ENCODE data around the gene SNRNP200. TPM values are rescaled to one million over a fixed set of nuclear protein-coding genes. Genes with fewer than 3 reads are reported as not detected.
A peak's percentile ranks its signal among the peaks of the same experiment; 100 is the strongest.

The SNRNP200 gene
- total RNA-seq, 4 donors from 2014 or later = 81.4 to 106 (median 86.8) TPM

DNA sequence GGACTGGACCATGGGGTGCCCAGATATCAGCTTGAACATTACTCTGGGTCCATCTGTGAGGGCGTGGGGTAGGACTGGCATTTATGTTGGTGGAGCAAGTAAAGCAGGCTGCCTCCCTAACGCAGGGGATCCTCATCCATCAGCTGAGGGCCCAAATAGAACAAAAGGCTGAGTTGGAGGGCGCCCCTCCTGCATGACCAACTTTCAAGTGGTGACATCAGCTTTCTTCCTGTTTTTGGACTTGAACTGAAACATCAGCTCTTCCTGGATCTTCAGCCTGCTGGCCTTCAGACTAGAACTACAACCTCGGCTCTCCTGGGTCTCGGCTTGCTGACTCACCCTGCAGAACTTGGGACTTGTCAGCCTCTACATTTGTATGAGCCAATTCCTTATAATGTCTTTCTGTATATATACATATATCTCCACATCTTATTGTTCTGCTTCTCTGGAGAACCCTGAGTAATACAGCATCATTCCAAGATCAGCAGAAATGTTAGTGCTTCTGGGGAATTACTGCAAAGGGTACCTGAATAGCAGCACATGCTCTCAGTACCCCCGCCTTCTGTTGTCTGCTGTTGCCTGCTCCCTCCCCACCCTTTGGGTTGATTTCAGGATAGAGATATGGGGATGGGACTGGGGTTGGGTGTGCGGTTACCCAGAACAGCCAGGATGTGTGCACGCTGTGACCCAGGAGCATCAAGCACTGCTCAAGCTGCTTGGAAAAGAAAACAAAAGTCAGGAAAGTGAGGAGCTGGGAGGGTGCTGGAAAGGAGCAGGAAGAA lies 59.5 kb downstream of the SNRNP200 start:
- Histone ChIP-seq H3K9me3 (no peaks in the 10 kb centered on the region), H3K36me3 (no peaks in the 10 kb centered on the region), H3K4me1 (peaks cover 0 to 3% (median 0%) of the 10 kb centered on the region in 4 donors), H3K27ac (peak overlapping the region in 1 of 4 donors; percentile 2), H3K4me3 (no peak overlapping the region), H3K27me3 (no peaks in the 10 kb centered on the region)
- intact Hi-C loops (cut with DNase I; ENCODE audit: low total_unique reads) (no loop called here), in situ Hi-C loops (cut with MboI; ENCODE audit: low pct_ligation_motif_present in 1 of 4, low pct_unique_long_range_greater_than_20kb in 1 of 4, low sequenced_read_pairs in 3 of 4) (no loop called here)
- WGBS, 2 donors (ENCODE audit: low coverage in 1 of 2) = 86 to 88% methylated on average over 4 to 8 of the region's 8 CpGs
- DNase-seq = no peak
- no peak for TF ChIP-seq POLR2AphosphoS5 (IDR thresholded peaks at IDR 0.05)

DNA sequence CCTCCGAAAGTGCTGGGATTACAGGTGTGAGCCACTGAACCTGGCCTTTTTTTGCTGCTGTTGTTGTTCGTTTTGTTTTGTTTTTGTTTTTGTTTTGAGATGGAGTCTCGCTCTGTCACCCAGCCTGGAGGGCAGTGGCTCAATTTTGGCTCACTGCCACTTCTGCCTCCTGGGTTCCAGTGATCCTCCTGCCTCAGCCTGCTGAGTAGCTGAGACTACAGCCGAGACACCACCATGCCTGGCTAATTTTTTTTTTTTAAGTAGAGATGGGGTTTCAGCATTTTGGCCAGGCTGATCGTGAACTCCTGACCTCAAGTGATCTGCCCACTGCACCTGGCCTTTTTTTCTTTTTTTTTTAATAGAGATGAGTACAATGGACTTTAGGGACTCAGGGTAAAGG lies 61.5 kb downstream of the SNRNP200 start:
- Histone ChIP-seq H3K36me3 (no peaks in the 10 kb centered on the region), H3K9me3 (no peaks in the 10 kb centered on the region), H3K27me3 (no peaks in the 10 kb centered on the region), H3K4me1 (peaks cover 0 to 3% (median 0%) of the 10 kb centered on the region in 4 donors), H3K27ac (no peak overlapping the region), H3K4me3 (no peak overlapping the region)
- no peak for TF ChIP-seq POLR2A (IDR thresholded peaks at IDR 0.05)
- no peak for DNase-seq
- intact Hi-C loops (cut with DNase I; ENCODE audit: low total_unique reads) (no loop called here), in situ Hi-C loops (cut with MboI; ENCODE audit: low pct_ligation_motif_present in 1 of 4, low pct_unique_long_range_greater_than_20kb in 1 of 4, low sequenced_read_pairs in 3 of 4) (no loop called here)
- WGBS, 2 donors (ENCODE audit: low coverage in 1 of 2) = 94 to 95% methylated on average over 3 to 5 of the region's 5 CpGs

DNA sequence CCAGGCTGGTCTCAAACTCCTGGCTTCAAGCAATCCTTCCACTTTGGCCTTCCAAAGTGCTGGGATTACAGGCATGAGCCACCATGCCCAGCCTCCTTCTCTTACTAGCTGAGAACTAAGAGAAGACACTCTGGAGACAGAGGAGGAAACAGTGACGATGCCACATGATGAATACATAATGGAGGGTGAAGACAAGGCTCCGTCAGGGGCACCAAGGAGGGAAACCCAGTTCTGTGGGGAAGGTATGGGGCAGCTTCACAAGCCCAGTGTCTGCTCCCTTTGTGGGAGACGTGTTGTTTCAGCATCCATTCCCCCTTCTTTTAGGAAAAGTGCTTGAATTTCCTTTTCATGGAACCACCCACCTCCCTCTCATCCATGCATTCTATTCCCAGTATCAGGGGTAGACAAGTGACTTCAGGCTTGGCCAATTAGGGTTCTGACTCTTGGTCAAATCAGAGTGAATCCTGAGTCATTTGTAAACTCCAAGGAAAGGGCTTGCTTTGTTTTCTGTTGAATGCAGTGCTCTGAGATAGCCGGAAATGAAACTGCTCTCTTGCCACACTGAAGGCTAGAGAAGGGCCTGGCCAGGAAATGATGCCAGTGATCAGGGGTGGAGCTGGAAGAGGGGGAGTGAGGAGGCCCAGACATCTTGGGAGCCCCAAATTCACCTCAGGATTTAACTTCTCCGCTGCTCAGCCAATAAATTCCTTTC lies 63.3 kb downstream of the SNRNP200 start:
- Histone ChIP-seq H3K27ac (peak overlapping the region; percentile 46 to 80 (median 72)), H3K4me1 (peaks cover 0 to 3% (median 0%) of the 10 kb centered on the region in 4 donors), H3K4me3 (no peak overlapping the region), H3K36me3 (no peaks in the 10 kb centered on the region), H3K9me3 (no peaks in the 10 kb centered on the region), H3K27me3 (no peaks in the 10 kb centered on the region)
- TF ChIP-seq POLR2AphosphoS5 (IDR thresholded peaks at IDR 0.05) (no peak), EP300 (IDR thresholded peaks at IDR 0.05; ENCODE audit: low read depth) (no peak), POLR2A (IDR thresholded peaks at IDR 0.05) (no peak)
- TF ChIP-seq, protein P1, sequence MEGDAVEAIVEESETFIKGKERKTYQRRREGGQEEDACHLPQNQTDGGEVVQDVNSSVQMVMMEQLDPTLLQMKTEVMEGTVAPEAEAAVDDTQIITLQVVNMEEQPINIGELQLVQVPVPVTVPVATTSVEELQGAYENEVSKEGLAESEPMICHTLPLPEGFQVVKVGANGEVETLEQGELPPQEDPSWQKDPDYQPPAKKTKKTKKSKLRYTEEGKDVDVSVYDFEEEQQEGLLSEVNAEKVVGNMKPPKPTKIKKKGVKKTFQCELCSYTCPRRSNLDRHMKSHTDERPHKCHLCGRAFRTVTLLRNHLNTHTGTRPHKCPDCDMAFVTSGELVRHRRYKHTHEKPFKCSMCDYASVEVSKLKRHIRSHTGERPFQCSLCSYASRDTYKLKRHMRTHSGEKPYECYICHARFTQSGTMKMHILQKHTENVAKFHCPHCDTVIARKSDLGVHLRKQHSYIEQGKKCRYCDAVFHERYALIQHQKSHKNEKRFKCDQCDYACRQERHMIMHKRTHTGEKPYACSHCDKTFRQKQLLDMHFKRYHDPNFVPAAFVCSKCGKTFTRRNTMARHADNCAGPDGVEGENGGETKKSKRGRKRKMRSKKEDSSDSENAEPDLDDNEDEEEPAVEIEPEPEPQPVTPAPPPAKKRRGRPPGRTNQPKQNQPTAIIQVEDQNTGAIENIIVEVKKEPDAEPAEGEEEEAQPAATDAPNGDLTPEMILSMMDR (IDR thresholded peaks at IDR 0.05) = no peak
- in situ Hi-C loops (cut with MboI; ENCODE audit: low pct_ligation_motif_present in 1 of 4, low pct_unique_long_range_greater_than_20kb in 1 of 4, low sequenced_read_pairs in 3 of 4) = no loop called here
- peak; percentile 58 for DNase-seq
- WGBS, 2 donors (ENCODE audit: low coverage in 1 of 2) = 58 to 74% methylated on average over 3 to 5 of the region's 5 CpGs
- intact Hi-C loops (cut with DNase I; ENCODE audit: low total_unique reads) = no loop called here

DNA sequence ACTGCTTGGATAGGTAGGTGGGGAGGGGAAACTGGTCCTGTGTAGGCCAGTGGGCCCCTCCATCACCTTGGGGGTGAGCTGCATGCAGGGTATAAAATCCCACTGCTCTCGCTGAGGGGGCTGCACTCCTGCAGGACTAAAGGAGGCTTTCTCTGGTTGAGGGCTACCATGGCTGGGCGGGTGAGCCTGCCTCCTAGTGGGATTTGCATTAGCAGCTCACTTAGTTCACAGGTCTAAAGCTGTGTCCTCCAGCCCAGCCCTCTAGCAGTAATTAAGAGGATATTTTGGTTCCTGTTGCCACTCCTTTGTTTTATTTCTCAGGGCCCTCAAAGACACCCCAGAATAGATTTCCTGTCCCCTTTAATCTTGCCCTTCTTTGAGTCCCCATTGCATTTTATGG lies 64.1 kb downstream of the SNRNP200 start:
- Histone ChIP-seq H3K4me1 (peaks cover 0 to 3% (median 0%) of the 10 kb centered on the region in 4 donors), H3K9me3 (no peaks in the 10 kb centered on the region), H3K27ac (peak overlapping the region in 3 of 4 donors; percentile 71 to 80 (median 73)), H3K36me3 (no peaks in the 10 kb centered on the region), H3K27me3 (no peaks in the 10 kb centered on the region), H3K4me3 (no peak overlapping the region)
- intact Hi-C loops (cut with DNase I; ENCODE audit: low total_unique reads) (no loop called here), in situ Hi-C loops (cut with MboI; ENCODE audit: low pct_ligation_motif_present in 1 of 4, low pct_unique_long_range_greater_than_20kb in 1 of 4, low sequenced_read_pairs in 3 of 4) (no loop called here)
- TF ChIP-seq POLR2A (IDR thresholded peaks at IDR 0.05) = no peak
- no peak for TF ChIP-seq EP300 (IDR thresholded peaks at IDR 0.05; ENCODE audit: low read depth)
- TF ChIP-seq POLR2AphosphoS5 (IDR thresholded peaks at IDR 0.05) = no peak
- TF ChIP-seq, protein P1 (IDR thresholded peaks at IDR 0.05) = no peak
- DNase-seq = no peak
- 88% methylated on average over 2 of the region's 2 CpGs; no CpG with 5 or more reads in 1 of the 2 donors for WGBS, 2 donors (ENCODE audit: low coverage in 1 of 2)

DNA sequence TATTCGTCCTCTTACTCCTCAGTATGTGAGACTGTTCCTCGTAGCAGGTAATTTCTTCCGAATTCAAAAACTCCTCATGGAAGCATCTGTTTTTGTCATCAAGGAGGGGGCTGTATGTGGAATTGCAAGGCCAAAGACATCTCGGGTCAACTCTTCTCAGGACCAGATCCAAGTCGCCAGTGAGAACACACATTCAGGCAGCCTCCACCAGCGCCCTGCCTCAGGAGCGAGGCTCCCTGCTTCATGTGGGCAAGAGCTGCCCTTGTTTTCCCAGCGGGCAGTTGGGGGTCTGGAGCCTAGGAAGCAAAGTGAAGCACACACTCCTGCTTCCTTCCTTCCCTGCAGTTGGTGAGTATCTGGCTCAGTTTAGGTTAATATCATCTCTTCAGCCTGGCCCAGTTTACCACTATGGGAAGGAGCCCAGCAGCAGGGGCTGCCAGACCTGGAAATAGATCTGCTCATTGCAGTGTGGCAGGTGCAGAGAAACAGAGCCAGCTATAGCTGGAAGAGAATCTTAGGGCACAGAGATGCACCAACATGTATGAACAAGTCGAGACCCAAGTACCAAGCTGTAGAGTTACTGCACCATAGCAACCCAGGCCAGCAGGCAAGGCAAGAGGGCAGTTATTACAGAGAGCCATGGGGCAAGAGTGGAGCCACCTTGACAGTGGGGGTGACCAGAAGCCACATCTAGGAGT lies 64.9 kb downstream of the SNRNP200 start:
- H3K27ac ChIP-seq = no peak overlapping the region
- WGBS, 2 donors (ENCODE audit: low coverage in 1 of 2) = 96 to 100% methylated on average over 2 to 9 of the region's 9 CpGs

More for the DNA sequence above, 64.9 kb downstream of the SNRNP200 start:
- Histone ChIP-seq H3K27me3 (no peaks in the 10 kb centered on the region), H3K4me1 (peaks cover 0 to 3% (median 0%) of the 10 kb centered on the region in 4 donors), H3K36me3 (no peaks in the 10 kb centered on the region), H3K4me3 (no peak overlapping the region), H3K9me3 (no peaks in the 10 kb centered on the region)
- intact Hi-C loops (cut with DNase I; ENCODE audit: low total_unique reads) = no loop called here
- TF ChIP-seq EP300 (IDR thresholded peaks at IDR 0.05; ENCODE audit: low read depth) (no peak), POLR2A (IDR thresholded peaks at IDR 0.05) (no peak), POLR2AphosphoS5 (IDR thresholded peaks at IDR 0.05) (no peak)
- TF ChIP-seq, protein P1 (IDR thresholded peaks at IDR 0.05) = no peak
- no peak for DNase-seq
- in situ Hi-C loops (cut with MboI; ENCODE audit: low pct_ligation_motif_present in 1 of 4, low pct_unique_long_range_greater_than_20kb in 1 of 4, low sequenced_read_pairs in 3 of 4) = no loop called here

All from transverse colon (tissue), 4 donors.